Hypothalamus (tissue), 51 donors: ENCODE measurements around the gene DLGAP4.

Source experiments
- DNase-seq, 51 donors: peaks; one replicate each; lab custom pipeline; 2025; lab: John Stamatoyannopoulos, UW

DLGAP4 gene

DNA sequence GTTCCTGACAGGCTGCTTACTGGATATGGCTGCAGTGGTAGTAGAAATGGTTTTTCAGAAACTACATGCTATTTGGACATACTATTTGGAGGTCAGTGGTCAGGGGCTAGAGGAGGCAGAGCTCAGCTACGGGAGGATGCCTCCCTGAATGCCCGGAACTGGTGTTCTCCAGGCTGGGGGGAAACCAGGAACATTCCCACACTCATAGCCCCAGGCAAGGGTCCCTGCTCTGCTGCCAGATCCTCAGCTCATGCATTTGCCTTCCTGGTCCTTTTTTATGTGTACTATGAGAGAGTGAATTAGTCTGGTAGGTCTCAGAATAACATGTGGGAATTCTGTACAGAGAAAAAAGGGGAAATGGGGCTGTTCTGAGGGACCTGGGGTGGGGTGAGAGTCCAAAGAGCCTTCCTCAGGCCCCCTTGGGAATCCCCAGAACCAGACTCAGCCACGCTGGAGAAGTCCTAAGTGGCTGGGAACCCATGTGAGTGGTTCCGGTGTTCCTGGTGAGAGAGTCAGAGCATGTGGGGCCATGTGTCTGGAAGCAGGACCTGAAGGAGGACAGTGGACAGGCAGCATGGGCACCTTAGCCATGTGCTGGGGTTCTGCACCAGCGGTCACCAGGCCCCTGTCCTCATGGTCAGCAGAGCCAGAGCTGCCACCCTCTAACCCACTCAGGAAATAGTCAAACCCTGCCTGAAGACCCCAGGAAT, 177.2 kb downstream of the DLGAP4 start:
- no peak for DNase-seq

DNA sequence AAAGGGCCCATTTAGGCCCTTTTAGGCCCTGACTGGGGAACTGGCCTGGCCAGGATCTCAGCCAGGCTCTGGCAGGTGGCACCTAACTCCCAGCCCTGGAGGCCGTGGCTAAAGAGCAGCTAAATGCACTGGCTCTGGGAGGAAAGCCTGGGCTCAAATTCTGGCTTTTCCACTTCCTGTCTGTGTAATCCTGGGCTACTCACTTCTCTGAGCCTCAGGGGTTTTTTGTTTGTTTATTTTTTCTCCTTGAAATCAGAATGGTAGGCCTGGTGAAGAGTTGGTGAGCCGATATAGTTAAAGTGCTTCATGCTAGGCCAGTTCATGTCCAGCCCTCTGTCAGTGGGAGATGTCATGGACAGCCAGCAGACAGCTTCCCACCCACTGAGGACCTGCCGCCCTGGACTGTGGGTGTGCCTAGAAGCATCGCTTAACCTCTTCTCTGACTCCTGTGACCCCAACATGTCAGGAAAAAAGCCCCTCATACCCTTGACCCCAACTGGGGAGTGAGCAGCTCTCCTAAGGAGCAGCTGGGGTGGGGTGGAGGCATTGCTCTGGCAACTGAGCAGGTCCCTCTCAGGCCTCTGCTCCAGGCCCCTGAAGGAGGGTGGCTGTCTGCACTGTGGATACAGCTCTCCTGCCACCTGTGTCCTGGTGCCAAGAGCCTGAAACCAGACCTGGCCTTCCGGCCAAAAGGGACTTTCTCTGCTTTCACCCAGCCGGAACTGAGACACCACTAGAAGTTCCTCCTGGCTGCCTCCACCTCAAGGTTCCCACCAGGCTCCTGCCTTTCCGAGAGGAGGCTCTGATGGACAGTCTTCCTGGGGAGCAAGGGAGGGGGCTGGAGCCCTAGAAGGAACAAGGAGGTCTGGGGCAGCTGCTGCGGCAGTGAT, 178.0 kb downstream of the DLGAP4 start:
- no peak for DNase-seq

GRCh38 chr20:36485286-36485685, 179.1 kb downstream of the DLGAP4 start:
- DNase-seq = no peak

GRCh38 chr20:36487069-36487468, 180.9 kb downstream of the DLGAP4 start:
- DNase-seq = no peak

- peak in 1 of 51 donors; percentile 26 for DNase-seq
Observed at GRCh38 chr20:36490191-36490590, 184.1 kb downstream of the DLGAP4 start.

DNA sequence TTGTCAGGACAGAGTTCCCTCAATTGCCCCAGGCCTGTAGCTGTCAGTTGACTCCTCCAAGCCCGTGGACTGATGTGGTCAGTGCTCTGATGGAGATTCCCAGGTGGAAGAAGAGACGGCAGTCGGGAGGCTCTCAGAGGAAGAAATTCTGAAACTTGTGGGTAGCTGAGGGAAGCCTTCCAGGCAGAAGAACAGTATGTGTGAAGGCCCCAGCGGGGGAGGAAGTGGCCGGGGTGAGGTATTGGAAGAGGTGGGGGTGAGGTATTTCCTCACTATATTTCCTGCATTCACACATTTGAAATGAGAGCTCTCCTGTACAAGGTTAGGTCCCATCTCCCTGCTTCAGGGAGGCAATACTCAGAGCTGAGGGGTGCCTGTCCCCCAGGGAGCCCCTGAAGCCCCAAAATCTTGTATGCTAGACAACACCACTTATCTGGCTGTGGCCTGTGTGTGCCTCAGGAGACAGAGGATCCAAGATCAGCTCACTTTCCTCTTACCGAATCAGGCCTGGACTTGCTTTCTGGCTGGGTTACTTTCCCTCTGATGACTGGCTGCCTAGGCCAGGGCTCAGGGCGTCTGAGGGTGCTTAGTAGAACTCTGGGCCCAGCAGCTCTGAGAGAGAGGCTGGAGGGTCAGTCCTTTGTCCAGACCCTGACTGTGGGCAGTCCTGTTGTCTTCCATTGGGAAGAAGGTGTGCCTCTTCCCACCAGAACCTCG, 185.9 kb downstream of the DLGAP4 start:
- DNase-seq = no peak

DNA sequence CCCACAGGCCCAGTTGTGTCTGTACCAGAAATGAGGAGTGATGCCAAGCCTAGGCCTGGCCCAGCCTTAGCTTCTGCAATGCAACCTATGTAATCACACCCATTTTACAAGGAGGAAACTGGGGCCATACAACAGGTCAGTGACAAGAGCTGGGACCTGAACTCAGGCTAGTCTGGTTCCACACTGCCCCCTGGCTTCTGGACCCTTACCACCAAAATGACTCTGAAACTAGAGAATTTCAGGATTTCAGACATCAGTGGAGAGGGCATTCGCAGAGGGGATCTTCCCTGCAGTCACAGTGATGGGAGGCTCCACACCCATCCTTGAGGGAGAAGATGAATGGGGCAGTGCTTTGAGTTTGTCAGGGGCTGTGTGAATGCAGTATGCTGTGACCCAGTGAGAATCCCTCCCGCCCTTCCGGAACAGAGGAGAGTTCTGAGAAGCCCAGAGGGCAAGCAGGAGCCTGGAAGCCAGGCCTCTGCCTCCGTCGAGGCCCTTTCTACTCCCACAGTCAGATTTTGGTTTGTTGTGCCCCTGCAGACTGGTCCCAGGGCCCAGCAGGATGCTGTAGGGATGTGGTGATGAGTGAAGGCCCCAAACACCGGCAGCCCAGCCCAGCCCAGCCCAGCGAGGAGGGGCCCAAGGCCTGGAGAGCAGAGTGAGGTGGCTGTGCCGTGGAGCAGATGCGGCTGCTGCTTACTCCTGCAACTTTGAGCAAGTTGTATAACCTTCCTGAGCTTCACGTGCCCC, 187.1 kb downstream of the DLGAP4 start:
- peak in 4 of 51 donors; percentile 7 to 29 (median 14) for DNase-seq

GRCh38 chr20:36493801-36494114, 187.6 kb downstream of the DLGAP4 start:
- peak in 26 of 51 donors; percentile 6 to 53 (median 22) for DNase-seq

- DNase-seq = no peak
Observed at GRCh38 chr20:36496707-36497669, 190.8 kb downstream of the DLGAP4 start.

DNA sequence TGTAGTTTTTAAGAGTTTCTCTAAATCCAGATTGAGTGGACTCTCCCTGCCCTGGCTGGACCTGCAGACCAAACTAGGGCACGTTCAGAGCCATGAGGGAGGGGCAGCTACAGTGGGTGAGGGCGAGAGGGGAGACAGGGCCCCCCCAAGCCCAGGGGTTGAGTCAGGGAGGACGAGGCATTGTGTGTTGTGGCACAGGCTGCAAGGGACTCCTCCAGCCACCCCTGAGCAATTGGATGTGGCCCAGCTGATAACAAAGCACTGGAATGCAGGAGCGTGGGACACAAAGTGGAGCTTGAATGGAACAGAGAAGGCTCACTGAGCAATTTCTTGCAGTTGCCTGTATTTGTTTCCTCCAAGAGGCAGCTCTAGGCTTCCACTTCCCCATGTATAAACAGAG, 191.7 kb downstream of the DLGAP4 start:
- DNase-seq = no peak

GRCh38 chr20:36498386-36499179, 192.4 kb downstream of the DLGAP4 start:
- no peak for DNase-seq

- DNase-seq = no peak
Observed at GRCh38 chr20:36499211-36499610, 193.1 kb downstream of the DLGAP4 start.

GRCh38 chr20:36499723-36500501, 193.8 kb downstream of the DLGAP4 start:
- DNase-seq = no peak

DNA sequence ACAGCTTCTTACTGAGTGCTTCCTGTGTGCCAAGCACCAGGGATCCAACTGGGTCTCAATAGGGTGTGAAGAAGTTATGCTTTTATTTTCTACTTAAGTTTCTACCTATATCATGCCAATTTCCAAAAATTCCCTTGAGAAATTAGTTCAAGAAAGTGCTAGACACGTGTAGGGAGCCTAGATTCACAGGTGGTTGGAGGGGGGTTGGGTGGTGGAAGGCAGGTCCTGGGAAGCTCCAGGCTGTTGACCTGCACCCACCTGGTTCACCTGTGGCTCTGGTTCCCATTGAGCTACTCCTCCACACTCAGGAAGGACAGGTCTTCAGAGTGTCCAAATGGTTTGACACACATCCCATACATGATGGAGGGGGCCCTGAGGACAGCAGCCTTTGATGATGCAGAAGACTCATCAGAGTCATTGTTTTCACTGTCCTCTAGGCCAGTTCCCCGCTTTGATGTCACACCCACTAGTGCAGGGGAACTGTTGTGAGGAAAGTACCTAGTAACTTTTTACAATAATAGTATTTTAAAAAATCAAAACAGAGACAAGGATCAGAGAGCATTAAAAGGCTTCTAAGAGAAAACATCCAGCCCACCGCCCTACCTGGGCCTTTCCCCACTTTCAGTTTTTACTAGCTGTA, 195.3 kb downstream of the DLGAP4 start:
- DNase-seq = no peak

GRCh38 chr20:36504295-36504694, 198.2 kb downstream of the DLGAP4 start:
- DNase-seq = no peak

GRCh38 chr20:36506253-36506652, 200.1 kb downstream of the DLGAP4 start:
- DNase-seq = no peak

GRCh38 chr20:36507746-36508145, 201.6 kb downstream of the DLGAP4 start:
- DNase-seq = no peak
